ENCODE data around the gene C12orf57. TPM values are rescaled to one million over a fixed set of nuclear protein-coding genes. Genes with fewer than 3 reads are reported as not detected.

The C12orf57 gene
- total and polyA plus RNA-seq, 2 experiments from 2014 or later, result 204 to 262 TPM

GRCh38 chr12:6917491-6918231 lies 26.2 kb upstream of the C12orf57 start:
- Histone ChIP-seq H4K20me1 (replicated peaks; ENCODE audit: insufficient read depth) (no peaks in the 10 kb centered on the region), H3F3A (replicated peaks; ENCODE audit: low read depth) (0 out of 2 replicates have a peak, but pooled peaks cover 15% of the 10 kb centered on the region), H2AFZ (no peak overlapping the region), H3K9me2 (ENCODE audit: insufficient read depth) (no peaks in the 10 kb centered on the region), H3K4me1 (ENCODE audit: insufficient read depth) (peaks cover 19% of the 10 kb centered on the region), H3K27me3 (ENCODE audit: insufficient read depth) (no peaks in the 10 kb centered on the region), H3K4me2 (no peak overlapping the region), H3K27ac (ENCODE audit: low read depth) (no peak overlapping the region), H3K4me3 (no peak overlapping the region), H3K79me2 (replicated peaks; ENCODE audit: insufficient read depth) (peaks cover 8% of the 10 kb centered on the region), H3K36me3 (ENCODE audit: insufficient read depth) (peaks cover 6% of the 10 kb centered on the region)
- ATAC-seq, result no peak
- peak; percentile 14 for DNase-seq (ENCODE audit: low spot score)
- Mint-ChIP-seq H3K36me3 (ENCODE audit: low read depth) (peaks cover 60% of the 10 kb centered on the region), H3K9me3 (no peaks in the 10 kb centered on the region), H3K4me3 (no peak overlapping the region; the same call in 2 of the 3 replicates), H3K27me3 (ENCODE audit: insufficient read depth, low read depth, poor library complexity) (peaks cover 15% of the 10 kb centered on the region), H3K27ac (no peak overlapping the region), H3K4me1 (peaks cover 39% of the 10 kb centered on the region)
- TF ChIP-seq CTCF (conservative IDR thresholded peaks at IDR 0.05; ENCODE audit: low read depth in 2 of 2) (no peak), NANOG (IDR thresholded peaks at IDR 0.05; ENCODE audit: borderline replicate concordance) (no peak), ETS1 (IDR thresholded peaks at IDR 0.05) (no peak), EZH2 (IDR thresholded peaks at IDR 0.05; ENCODE audit: low read depth, unreplicated experiment) (no peak), ZNF114 (CRISPR knock-in tag; IDR thresholded peaks at IDR 0.05) (no peak), ZNF462 (CRISPR knock-in tag; IDR thresholded peaks at IDR 0.05) (no peak), EZH2phosphoT487 (IDR thresholded peaks at IDR 0.05; ENCODE audit: unreplicated experiment) (no peak), ZNF331 (CRISPR knock-in tag; IDR thresholded peaks at IDR 0.05; ENCODE audit: low read depth) (no peak), CREB1 (CRISPR knock-in tag; IDR thresholded peaks at IDR 0.05; ENCODE audit: low read depth) (no peak), JUNB (IDR thresholded peaks at IDR 0.05; ENCODE audit: unreplicated experiment) (no peak), POLR2AphosphoS5 (IDR thresholded peaks at IDR 0.05; ENCODE audit: low read depth) (no peak), STAT1 (IDR thresholded peaks at IDR 0.05; ENCODE audit: unreplicated experiment) (no peak), REST (IDR thresholded peaks at IDR 0.05; ENCODE audit: unreplicated experiment) (no peak)
